ENCODE measurements around the gene SLC35E3. TPM values are rescaled to one million over a fixed set of nuclear protein-coding genes. Genes with fewer than 3 reads are reported as not detected.

The SLC35E3 gene
- total RNA-seq, 4 donors from 2014 or later = 1.3 to 15.1 (median 4.9) TPM

DNA sequence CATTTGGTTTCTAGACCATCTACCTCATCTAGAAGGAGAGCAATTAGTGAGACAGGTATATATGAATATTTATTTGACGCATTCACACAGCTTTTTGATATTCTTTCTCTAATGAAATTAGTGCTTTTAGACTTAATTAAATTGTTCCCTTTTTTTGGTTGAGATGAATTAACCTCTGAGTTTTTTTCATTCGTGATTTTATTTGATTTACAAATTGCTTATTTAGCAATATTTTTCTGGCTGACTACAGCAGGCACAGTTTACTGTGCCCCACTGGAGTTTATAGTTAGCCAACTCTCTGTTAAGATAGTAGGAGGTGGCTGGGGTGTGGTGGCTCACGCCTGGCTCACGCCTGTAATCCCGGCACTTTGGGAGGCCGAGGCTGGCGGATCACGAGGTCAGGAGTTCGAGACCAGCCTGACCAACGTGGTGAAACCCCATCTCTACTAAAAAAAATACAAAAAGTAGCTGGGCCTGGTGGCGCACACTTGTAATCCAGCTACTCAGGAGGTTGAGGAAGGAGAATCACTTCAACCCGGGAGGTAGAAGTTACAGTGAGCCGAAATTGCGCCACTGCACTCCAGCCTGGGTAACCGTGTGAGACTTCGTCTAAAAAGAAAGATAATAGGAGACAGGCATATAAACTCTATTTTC, 78.7 kb downstream of the SLC35E3 start:
- Histone ChIP-seq H3K4me1 (peaks cover 0 to 7% (median 0%) of the 10 kb centered on the region in 3 donors), H3K27ac (no peak overlapping the region), H3K36me3 (peaks cover 6 to 100% of the 10 kb centered on the region in 2 donors), H3K4me3 (no peak overlapping the region), H3K27me3 (no peaks in the 10 kb centered on the region), H3K9me3 (no peaks in the 10 kb centered on the region)
- ATAC-seq = no peak
- 93 to 97% methylated on average over 6 to 15 of the region's 16 CpGs for WGBS, 2 donors (ENCODE audit: low coverage in 1 of 2)
- TF ChIP-seq POLR2A (IDR thresholded peaks at IDR 0.05) (no peak), EP300 (IDR thresholded peaks at IDR 0.05) (no peak), POLR2AphosphoS5 (IDR thresholded peaks at IDR 0.05) (no peak)
- TF ChIP-seq, protein P1, sequence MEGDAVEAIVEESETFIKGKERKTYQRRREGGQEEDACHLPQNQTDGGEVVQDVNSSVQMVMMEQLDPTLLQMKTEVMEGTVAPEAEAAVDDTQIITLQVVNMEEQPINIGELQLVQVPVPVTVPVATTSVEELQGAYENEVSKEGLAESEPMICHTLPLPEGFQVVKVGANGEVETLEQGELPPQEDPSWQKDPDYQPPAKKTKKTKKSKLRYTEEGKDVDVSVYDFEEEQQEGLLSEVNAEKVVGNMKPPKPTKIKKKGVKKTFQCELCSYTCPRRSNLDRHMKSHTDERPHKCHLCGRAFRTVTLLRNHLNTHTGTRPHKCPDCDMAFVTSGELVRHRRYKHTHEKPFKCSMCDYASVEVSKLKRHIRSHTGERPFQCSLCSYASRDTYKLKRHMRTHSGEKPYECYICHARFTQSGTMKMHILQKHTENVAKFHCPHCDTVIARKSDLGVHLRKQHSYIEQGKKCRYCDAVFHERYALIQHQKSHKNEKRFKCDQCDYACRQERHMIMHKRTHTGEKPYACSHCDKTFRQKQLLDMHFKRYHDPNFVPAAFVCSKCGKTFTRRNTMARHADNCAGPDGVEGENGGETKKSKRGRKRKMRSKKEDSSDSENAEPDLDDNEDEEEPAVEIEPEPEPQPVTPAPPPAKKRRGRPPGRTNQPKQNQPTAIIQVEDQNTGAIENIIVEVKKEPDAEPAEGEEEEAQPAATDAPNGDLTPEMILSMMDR (IDR thresholded peaks at IDR 0.05) = no peak

DNA sequence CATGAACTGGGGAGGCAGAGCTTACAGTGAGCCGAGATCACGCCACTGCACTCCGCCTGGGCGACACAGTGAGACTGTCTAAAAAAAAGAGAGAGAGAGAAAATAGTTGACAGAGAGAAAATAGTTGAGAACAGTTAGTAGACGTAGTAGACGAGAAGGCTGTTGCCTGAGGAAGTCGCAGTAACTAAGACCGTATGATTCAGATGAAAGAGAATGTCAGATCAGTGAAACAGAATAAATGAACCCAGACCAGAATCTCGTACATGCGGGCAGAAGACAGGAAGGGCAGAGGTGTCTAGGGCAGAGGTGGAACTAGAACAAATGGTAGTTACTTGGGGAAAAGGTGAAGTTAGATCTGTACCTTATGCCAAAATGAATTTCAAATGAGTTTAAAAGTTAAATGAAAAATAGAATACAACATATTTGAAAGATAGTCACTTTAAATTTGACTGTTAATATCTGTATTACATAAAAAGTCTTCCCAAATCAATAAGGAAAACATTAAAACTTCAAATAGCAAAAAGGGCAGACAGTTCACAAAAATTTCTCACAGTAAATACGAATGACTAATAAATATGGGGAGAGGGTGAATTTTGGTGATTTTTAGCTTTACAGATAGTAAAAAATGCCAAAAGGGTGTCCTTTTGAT, 79.7 kb downstream of the SLC35E3 start:
- Histone ChIP-seq H3K27ac (no peak overlapping the region), H3K27me3 (no peaks in the 10 kb centered on the region), H3K4me1 (peaks cover 0 to 12% (median 0%) of the 10 kb centered on the region in 3 donors), H3K4me3 (no peak overlapping the region), H3K9me3 (no peaks in the 10 kb centered on the region), H3K36me3 (peaks cover 6 to 98% of the 10 kb centered on the region in 2 donors)
- WGBS, 2 donors (ENCODE audit: low coverage in 1 of 2) = 85 to 86% methylated on average over 9 to 11 of the region's 11 CpGs
- no peak for ATAC-seq
- no peak for TF ChIP-seq POLR2A (IDR thresholded peaks at IDR 0.05)

DNA sequence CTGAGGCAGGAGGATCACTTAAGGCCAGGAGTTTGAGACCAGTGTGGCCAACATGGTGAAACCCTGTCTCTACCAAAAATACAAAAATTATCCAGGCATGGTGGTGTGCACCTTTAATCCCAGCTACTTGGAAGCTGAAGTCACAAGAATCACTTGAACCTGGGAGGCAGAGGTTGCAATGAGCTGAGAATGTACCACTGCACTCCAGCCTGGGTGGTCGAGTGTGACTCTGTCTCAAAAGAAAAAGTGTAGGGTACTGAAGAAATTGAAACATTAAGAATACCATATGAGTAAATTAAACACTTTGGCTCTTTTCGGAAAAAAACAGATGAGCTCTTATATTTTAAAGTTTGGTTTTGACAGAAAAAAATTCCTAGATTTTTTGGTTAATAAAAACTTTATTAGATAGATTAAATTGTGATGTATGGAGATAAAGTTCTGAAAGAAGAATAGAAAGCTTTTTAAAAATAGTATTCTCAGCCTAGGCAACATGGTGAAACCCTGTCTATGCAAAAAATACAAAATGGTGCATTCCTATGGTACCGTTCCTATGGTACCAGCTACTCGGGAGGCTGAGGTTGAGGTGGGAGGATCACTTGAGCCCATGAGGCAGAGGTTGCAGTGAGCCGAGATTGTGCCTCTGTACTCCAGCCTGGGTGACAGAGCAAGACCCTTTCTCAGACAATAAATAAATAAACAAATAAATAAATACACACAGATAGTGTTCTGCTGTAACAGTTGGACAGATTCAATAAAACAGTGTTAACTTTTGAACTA, 82.1 kb downstream of the SLC35E3 start:
- TF ChIP-seq, protein P1 (IDR thresholded peaks at IDR 0.05) = no peak
- TF ChIP-seq POLR2AphosphoS5 (IDR thresholded peaks at IDR 0.05) (no peak), EP300 (IDR thresholded peaks at IDR 0.05) (no peak)
- H3K27me3 ChIP-seq = no peaks in the 10 kb centered on the region
- H3K4me1 ChIP-seq = peaks cover 0 to 15% (median 0%) of the 10 kb centered on the region in 3 donors
- 69 to 86% methylated on average over 2 to 5 of the region's 5 CpGs for WGBS, 2 donors (ENCODE audit: low coverage in 1 of 2)
- no peak overlapping the region for H3K27ac ChIP-seq
- no peak overlapping the region for H3K4me3 ChIP-seq
- ATAC-seq = no peak
- no peaks in the 10 kb centered on the region for H3K9me3 ChIP-seq
- peaks cover 6 to 94% of the 10 kb centered on the region in 2 donors for H3K36me3 ChIP-seq

DNA sequence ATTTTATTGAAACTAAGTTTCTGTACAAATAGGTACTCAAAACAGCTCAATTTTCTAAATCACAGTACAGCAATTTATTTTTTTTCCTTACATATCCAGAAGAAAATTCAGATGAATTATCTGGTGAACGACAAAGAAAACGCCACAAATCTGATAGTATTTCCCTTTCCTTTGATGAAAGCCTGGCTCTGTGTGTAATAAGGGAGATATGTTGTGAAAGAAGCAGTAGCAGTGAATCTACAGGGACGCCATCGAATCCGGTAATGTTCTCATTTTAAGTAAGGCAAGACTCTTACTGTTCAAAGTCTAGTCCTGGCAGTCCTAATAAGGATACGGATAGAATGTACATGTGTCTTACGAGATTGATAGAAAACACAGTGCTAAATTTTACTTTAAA, 82.7 kb downstream of the SLC35E3 start:
- Histone ChIP-seq H3K9me3 (no peaks in the 10 kb centered on the region), H3K27me3 (no peaks in the 10 kb centered on the region), H3K27ac (no peak overlapping the region), H3K4me1 (peaks cover 0 to 15% (median 0%) of the 10 kb centered on the region in 3 donors), H3K36me3 (peaks cover 6 to 92% of the 10 kb centered on the region in 2 donors), H3K4me3 (no peak overlapping the region)
- 77 to 80% methylated on average over 7 of the region's 7 CpGs for WGBS, 2 donors (ENCODE audit: low coverage in 1 of 2)
- TF ChIP-seq, protein P1 (IDR thresholded peaks at IDR 0.05) = no peak
- TF ChIP-seq POLR2AphosphoS5 (IDR thresholded peaks at IDR 0.05) (no peak), POLR2A (IDR thresholded peaks at IDR 0.05) (no peak), EP300 (IDR thresholded peaks at IDR 0.05) (no peak)
- ATAC-seq = no peak

Other genes starting within 250 kb of the SLC35E3 start
- 100 to 1,000 TPM; 131 to 218 (median 205) TPM for gene RAP1B, start 135.3 kb upstream of the SLC35E3 start, total RNA-seq
- gene NUP107, start 59.2 kb upstream of the SLC35E3 start, total RNA-seq = 10 to 100 TPM; 28.4 to 46.7 (median 29.5) TPM
- 10 to 100 TPM; 47.5 to 79.2 (median 57.4) TPM for gene MDM2, start 62.0 kb downstream of the SLC35E3 start, total RNA-seq
- 10 to 100 TPM; 24.9 to 57.3 (median 50.5) TPM for gene CPM, start 187.0 kb downstream of the SLC35E3 start, total RNA-seq